Stimulated activated CD8-positive, alpha-beta memory T cell treated with anti-CD3 and anti-CD28 coated beads, Interleukin-4, amount 100 ng/mL, for 24 hours (primary cell): ENCODE results near the gene GREM2.

Experiments
- DNase-seq: peaks from one replicate; pipeline ENCODE4 v3.0.0-alpha.2; 2020; ENCODE audit warnings: low read depth

GREM2 gene

DNA sequence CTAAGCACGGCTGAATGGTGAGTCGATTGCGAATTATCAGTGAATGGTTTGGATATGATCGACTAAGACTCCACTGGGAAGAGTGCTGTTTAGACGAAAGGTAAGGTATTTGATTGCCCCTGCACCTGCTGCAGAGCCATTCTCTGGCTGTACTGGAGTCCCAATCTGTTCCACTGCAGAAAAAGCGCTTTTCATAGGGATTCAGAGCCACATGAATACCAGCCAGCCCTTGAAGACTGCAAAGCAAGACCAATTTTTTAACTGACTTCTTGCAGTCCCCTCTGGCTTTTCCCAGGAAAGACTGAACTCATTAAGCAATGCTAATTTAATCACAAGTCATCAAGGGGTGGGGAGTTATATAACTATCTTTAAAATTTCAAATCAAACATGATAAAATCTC, 1.3 kb downstream of the GREM2 start:
- DNase-seq, result no peak

DNA sequence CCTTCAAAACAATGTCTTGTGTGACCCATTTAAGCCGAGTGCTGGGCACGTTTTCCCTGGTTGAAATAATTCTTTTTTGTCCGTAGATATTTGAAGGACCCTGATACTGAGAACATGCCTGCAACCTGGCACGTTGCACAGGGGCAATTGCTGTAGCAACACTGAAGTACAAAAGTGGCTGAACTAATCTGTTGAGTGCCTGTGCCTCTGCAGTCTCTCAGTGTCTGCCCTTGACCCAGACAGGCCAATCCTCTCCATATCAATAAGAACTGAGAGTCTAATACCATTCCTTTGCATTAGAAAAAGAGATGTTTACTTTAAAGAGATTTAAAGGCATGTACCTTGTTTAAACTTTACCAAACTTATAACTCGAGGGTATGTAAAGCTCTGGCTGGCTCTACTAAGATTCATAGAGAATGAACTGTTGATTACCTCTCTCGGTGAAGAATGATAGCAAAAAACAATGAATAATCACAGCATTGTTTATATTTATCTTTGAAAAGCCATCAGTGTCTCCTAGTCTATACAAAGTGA, 2.4 kb downstream of the GREM2 start:
- DNase-seq, result no peak

DNA sequence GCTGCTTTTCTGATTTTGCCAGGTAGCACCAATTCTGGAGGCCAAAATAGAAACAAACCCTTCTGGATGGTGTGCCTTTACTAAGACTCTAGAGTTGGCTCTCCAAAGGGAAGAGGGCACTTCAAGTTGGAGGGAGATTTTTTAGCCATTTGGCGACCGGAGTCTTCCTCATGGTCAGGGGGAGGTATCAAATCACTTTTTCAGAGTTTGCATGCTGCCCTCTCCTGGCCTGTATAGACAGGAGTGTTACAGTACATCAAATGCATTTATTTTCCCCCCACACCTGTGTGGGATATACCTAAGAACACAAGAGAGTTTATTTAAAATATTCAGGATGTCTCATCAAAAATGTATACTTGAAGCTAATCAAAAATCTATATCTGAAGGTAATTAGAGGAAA, 3.2 kb downstream of the GREM2 start:
- DNase-seq, result no peak

DNA sequence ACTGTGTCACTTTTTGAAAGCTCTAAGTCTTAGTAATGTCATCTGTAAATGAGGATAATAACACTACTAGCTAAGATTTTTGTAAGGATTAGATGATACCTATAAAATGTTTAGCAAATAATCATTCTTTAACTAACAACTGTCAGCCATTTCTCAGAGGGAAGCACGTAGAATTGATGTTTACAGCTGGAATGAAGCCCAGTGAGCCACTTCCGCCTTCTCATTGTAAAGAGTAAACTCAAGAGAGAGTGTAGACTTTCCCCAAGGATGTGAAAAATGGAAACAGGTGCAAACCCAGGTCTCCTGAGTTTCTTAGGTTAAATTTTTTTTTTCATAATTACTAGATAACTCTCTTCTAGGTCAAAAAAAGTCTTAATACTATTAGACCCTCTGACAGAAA, 4.9 kb downstream of the GREM2 start:
- no peak for DNase-seq

DNA sequence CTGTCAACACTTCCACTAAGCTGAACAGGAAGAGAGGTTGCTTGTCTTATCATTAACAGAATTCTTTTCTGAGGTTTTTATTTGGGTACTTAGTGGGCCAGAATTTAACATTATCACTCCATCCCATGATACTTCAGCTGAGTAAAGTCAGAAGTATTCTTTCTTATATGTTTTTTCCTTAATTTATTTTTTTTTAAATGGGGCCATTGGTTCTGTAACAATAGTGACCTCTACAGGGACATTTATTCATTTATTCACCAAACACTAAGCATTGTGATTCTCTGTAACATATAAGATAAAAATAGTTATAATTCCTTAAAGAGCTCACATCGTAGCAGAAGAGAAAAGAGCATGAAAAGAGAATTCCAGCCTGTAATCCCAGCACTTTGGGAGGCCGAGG, 9.8 kb downstream of the GREM2 start:
- DNase-seq, result no peak

DNA sequence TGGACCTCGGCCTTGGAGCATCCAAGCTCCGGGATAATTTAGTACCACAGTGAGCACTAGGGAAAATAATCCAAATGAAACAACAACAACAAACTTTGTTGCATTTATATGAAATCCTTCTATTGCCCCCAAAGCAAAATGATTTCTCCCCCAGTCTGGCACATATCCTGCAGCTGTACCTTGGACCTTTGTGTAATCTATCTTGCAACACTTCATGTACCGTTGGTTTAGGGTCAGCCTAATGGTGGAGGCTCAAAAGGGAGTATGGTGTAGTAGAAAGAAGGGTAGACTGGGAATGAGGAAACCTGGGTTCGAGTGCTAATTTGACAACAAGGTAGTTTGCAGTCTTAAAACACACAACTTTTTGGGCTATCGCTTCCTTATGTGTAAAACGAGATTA, 12.1 kb downstream of the GREM2 start:
- no peak for DNase-seq

DNA sequence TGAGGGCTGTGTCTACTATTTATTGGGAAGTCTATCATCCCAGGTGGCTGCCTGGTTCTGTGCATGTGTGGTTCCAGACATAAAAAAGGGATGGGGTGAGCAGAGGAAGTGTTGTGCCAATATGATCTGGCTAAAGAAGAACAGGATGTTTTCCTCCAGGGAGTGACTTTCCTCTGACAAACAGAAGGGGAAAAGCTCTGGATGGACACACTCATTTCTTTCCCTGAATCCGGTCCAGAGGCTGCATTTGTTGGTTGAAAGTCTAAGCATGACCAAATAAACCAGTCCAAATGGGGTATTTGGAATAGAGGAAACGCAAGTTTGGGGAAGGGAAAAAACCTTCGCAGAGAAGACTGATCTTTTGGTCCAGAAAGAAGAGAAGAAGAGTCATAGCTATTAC, 12.7 kb downstream of the GREM2 start:
- no peak for DNase-seq

DNA sequence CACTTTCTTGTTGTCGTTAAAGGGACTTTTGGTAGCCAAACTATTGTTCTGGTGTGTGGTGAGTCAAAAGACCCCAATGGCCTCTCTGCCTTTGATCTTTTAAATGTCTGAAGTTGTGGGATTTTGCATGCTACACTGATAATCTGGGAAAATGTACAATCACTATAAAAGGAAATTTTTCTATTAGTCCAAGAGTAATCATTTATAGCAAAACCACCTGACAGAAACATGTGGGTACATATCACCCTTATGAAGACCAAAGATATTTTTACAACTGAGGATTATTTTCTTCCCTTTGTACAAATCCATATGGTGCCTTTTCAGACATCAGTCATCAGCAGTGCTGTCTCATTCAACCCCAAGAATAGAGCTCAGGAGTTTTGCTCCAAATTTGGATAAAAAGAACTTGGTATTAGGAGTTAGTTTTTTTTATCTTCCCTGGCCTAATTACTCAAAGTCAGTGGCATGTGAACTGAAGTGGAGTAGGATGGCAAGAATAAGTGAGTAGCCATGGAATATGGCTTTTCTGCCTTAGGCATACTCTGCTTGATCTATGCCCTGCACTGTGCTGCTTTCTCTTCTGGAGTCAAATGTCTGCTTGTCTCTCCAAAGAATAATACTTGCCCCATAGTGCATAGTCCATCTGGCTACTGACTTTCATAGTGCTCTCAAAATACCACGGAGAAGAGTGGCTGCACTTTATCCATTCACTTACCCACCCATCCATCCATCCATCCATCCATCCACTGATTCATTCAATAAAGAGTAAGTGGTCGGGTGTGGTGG, 13.5 kb downstream of the GREM2 start:
- no peak for DNase-seq

DNA sequence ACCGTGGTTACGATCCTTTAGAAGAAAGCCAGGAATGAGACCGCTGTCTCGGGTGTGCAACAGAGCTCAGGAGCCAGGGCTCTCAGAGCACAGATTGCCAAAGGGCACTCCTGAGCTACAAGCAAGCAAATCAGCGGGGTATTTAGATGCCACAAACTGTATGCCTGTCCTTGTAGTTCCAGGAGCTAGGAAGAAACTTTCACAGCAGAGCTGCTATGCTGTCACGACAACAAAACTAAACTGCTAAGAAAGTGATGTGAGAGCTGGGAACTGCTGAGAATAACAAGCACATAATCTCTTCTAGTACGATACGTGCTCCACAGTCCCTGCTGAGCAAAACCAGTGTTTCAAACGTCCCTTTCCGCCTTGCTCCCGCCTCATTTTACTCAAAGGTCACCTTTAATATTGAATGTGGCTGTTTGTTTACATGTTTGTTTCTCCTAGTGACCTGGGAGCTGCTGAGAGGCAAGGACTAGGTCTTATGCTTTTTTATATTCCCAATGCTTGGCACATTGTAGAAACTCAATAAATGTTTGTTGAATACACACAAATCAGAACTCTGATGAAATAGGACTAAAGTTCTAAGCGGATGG, 14.7 kb downstream of the GREM2 start:
- no peak for DNase-seq

DNA sequence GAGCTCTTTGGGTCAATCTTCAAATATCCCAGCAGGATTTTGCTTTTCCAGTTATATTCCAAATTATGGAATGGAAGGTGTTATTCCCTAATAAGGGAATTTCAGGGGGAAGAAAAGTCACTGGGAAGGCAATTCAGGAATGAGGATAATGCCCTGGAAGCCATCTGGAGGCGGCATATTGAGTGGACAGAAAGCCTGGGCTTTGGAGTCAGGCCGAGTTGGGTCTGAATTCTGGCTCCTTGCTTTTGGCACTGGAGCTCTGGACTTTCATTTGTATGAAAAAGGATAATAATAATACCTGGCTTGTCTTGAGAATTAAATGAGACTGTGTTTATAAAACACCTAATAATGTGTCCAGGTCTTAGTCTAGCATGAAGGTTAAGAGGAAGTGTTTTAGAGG, 16.5 kb downstream of the GREM2 start:
- no peak for DNase-seq

DNA sequence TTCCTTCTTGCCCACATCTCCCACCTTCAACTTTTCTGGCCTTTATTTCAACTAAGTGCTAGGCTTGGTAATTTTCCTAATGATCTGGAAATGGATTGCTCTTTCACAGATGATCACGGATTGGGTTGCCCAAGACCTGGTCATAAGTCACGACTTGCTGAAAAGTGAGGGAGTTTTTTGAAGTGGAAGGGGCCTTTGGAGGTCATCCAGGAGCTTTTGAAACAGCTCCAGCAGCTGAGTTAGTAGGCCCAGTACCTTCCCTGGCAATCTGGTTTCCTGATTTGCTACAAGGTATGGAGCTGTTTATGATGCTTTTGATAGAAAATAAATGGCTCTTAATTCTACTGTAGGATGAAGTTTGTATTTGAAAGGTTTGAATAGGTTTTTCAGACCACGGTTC, 20.4 kb downstream of the GREM2 start:
- no peak for DNase-seq

DNA sequence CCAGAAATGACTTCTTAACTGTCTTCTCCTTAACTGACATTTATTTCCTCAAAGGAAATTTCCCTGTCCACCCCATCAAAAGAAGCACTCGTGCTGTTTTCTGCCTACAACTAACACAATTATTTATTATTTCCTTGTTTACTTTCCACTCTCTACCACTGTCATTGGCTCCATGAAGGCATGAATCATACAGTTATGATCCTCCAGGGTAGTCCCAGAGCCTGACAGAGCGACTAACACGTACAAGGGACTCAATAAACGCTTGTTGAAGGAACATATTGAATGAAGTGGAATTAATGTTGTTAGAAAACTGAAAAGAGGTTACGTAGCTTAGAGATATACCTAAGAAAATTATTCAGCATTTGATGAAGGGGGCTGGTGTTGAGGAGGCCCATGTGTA, 20.9 kb downstream of the GREM2 start:
- DNase-seq, result no peak

DNA sequence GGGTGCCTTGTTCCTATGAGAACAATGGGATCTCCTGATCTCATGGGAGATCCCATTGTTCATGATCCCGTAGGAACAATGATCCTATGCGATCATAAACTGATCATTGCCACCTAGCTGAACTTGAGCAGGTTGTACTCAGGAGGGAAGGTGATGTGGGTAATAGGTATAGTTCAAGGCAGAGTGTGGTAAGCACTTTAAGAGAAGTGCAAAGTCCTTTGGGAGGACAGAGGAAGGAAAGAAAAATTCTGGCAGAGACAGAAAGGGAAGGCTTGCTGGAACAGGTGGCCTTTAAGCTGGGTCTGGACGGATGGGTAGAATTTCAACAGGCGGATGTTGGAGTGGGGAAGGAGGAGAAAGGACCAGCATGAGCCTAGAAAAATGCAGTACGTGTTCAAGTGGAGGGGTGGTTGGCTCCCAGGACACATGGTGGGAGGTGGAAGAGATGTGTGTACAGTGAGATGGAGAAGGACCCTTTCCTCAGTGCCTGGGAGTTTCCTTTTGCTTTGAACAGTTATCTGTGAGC, 22.3 kb downstream of the GREM2 start:
- no peak for DNase-seq

DNA sequence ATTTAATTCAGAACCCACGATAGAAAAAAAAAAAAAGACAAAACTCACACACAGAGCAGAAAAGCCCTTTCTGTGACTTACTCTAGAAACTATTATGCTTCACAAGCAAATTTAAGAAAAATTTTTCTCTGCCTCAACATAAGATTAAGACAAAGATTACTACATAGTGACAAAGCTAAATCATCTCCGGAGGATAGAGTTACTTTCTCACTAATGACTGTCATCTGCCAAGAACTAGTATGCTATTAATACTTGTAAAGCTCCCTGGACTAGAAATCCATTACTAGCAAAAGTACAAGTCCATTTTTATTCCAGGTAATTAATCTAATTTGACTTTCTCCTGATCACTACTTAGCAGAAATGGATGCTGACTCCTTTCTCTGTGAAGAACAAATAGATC, 25.9 kb downstream of the GREM2 start:
- no peak for DNase-seq

DNA sequence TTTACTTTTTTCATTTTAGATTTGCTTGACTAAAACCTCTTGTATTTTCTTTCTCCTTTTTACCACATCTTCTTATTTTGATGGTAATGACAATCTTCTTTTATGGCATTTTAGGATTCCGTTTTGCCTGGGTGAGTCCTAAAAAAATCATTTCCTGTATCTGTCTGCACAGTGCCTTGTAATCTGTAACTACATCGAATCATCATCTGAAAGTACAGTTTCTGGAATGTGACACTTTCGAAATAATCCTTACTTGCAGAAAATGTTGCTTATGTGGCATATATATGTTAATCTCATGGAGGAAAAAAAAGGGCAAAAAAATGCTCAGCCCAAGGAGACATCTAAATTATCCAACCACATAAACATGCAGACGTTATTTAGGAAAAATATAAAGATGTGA, 29.0 kb downstream of the GREM2 start:
- no peak for DNase-seq

DNA sequence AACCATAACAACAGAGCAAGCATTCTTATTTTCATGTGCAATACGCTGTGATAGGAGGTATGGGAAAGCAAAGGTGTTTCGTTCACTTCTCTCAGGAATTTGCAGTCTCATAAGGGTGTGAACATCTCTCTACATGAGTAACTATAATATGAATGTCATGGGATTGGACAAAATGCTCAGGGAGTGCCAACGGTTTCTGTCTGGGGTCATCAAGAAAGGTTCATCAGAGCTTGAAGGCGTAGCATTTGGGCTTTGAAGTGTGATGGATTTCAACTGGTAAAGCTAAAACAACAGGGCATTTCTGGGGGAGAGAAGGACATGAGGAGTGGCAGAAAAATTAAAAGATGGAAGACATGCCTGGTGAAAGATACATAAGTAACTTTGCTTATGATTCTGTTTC, 32.4 kb downstream of the GREM2 start:
- no peak for DNase-seq

DNA sequence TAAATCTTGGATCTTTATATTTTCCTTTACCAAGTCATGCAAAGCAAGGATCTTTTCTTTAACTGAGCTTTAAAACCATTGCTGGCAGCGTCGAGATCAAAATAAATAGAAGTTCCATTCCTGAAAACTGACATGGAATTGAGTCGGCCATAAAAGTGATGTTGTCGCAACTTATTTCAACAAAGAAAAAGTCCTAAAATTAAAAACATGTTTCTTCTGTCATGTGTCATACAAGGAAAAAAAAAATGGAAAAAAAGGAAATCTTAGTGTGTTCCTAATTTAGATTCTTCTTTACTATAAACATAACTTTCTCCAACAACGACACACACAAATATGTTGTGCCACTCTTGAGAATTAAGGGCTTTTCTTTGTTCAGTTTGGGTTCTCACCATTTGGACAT, 34.9 kb downstream of the GREM2 start:
- DNase-seq, result no peak

DNA sequence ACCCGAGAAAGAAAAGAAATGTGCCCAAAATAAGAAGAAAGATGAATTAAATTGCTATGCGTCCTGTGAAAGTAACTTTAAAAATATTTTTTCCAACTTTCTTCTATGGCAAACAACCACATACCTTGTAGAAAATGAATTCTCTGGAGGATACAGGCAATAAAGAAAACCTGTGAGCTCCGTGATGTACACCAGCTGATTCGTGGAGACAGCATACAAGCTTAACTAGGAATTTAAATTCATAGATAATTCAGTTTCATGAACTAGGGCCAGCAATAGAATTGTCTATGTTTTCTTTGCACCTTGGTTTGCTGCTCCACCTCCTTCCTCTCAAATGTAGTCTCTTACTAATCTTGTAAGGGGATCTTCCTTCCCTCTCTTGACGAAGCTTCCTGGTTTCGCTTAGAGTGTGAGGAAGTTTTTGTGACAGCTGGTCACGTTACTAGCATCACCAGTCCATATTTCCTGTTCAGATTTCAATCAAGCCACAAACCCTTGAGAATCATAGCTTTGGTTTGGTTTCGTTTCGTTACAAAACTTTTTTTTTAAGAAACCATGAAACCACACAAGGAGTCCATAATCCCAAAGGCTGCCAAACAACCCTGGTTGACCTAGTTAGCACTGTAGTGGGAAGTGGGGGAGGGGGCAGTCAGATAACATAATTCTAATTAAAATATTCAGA, 35.8 kb downstream of the GREM2 start:
- DNase-seq, result no peak

DNA sequence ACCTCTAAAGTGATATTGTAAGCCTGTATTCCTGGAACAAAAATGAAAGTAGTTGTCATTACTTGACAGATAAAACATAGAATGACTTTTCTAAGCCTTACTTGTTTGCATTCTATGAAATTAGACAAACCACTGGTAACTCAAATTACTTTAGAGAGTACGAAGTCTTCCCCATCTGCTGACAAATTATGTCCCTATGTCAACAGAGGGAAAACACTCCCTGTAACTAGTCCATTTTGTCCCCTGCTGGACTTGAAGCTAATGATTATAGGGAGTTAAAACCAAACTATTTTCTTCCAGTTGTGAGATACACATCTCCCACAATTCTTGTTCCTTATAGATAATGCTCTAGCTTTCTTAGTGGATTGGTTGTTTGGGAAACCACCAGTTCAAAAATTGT, 39.6 kb downstream of the GREM2 start:
- no peak for DNase-seq

DNA sequence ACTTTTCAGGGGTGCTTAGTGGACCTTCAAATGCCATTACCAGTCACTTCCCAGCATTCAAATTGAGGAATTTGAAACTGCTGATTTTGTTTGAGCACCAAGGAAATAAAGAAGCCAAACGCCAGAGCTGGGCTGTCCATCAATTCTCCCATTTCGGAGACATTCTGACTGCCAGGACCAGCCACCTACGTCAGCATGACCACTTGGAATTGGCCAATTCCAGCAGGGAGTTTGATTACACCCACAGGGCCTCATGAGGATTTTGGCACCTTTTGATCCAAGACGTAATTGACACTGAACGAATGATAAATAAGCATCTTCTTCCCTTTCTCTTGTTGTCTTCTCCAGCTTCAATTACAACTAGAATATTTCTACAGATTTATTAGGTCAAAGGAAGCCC, 40.2 kb downstream of the GREM2 start:
- no peak for DNase-seq

DNA sequence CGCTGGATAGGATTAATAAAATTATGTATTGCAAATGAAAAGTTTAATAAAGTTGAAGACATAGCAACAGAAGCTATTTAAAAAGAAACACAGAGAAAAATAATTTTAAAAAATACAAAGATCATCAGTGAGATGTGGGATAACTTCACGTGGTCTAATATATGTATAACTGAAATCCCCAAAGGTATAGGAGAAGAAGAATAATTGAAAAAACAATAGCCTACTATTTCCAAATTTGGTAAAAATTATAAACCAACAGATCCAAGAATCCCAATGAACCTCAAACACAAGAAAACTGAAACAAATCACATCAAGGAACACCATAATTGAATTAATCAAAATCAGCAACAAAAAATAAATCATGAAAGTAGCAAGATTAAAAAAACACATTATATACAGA, 44.9 kb downstream of the GREM2 start:
- DNase-seq, result no peak

DNA sequence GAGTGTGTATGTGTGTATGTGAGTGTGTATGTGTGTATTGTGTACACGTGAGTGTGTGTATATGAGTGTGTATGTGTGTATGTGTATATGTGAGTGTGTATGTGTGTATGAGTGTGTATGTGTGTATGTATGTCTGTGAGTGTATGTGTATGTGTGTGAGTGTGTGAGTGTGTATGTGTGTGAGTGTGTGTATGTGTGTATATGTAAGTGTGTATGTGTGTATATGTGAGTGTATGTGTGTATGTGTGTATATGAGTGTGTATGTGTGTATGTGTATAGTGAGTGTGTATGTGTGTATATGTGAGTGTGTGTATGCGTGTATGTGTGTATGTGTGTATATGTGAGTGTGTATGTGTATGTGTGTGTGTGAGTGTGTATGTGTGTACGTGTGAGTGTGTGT, 49.2 kb downstream of the GREM2 start:
- no peak for DNase-seq

DNA sequence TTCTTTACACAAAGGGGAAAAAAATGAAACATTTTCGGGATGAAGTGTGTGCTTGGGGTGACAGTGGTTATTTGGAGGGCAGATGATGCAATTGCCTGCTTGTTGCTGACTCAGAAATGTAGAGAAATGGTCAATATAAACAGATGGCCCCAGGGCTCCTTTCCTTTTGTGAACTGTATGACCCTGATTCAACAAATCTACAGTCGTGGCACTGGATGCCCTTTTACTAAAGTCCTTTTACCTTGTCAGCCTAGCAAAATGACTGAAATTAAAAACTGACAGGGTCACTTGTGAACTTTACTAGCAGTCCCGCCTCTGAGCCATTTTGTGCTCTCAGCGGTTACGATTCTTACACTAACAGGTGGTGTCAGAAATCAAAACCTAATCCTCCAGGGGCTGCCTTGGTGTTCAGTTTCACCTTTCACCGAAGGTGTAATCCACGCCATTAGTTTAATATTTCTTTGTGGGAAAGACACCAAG, 49.8 kb downstream of the GREM2 start:
- DNase-seq, result no peak
